Chondrocyte (in vitro differentiated cells): ENCODE results near the gene GSS. TPM values are rescaled to one million over a fixed set of nuclear protein-coding genes. Genes with fewer than 3 reads are reported as not detected.

Experiments used
- DNase-seq: peaks from one replicate; pipeline ENCODE4 v3.0.0; 2021; ENCODE audit warnings: mixed read lengths, low spot score
- H3K27ac Mint-ChIP-seq: one replicate; pipeline ENCODE4 v1.8.0; 2021; ENCODE audit warnings: mild to moderate bottlenecking, moderate library complexity, mixed read lengths; ENCODE audit not compliant: unreplicated experiment
- H3K27me3 Mint-ChIP-seq: 2 replicates; pipeline ENCODE4 v1.8.0; 2021; ENCODE audit warnings: low read depth, mixed read lengths
- H3K36me3 Mint-ChIP-seq: 2 replicates; pipeline ENCODE4 v1.8.0; 2021; ENCODE audit warnings: low read depth, mixed read lengths
- H3K4me1 Mint-ChIP-seq: 2 replicates; pipeline ENCODE4 v1.8.0; 2021; ENCODE audit warnings: low read depth, mild to moderate bottlenecking, mixed read lengths
- H3K4me3 Mint-ChIP-seq: one replicate; pipeline ENCODE4 v1.8.0; 2021; ENCODE audit warnings: mild to moderate bottlenecking, moderate library complexity, mixed read lengths; ENCODE audit not compliant: unreplicated experiment
- H3K9me3 Mint-ChIP-seq: 2 replicates; pipeline ENCODE4 v1.8.0; 2021; ENCODE audit warnings: low read depth, mixed read lengths
- CTCF ChIP-seq: fragments of 200-600 bp; sonication (generic); IDR thresholded peaks from 2 replicates; pipeline ENCODE4 v1.5.0; 2021; ENCODE audit warnings: antibody characterized with exemption, mild to moderate bottlenecking, moderate library complexity
- total RNA-seq: library from RNA; stranded (reverse); gene quantifications from 3 replicates; pipeline ENCODE4 v1.2.1, GENCODE V29; 2021

The GSS gene
- total RNA-seq, 1 donor from 2014 or later, result 57.3 TPM

DNA sequence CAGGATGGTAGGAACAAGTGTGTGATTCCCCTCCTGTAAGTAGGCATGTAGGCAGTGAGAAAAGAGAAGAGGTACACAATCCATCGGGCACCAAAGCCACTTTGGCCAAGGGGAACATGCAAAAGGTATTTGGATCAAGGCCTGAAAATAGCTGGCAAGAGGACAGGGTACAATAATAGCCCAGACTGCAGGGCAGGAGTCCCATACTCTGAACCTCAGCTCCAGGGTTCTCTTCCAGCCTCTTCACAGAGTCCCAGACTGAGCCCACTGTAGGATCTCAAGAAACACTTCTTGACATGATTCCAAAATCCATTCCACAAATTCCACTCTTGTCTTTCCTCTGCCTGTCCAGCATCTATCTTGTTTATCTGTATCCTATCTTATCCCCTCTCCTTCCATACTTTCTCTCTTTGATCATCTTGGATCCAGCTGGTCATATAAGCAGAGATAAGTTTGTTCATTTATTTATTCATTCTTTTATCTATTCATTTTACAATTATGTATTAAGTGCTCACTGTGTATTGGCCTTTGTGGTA is 59.5 kb downstream of the GSS start:
- H3K4me1 Mint-ChIP-seq, result peaks cover 16% of the 10 kb centered on the region
- H3K4me3 Mint-ChIP-seq, result no peak overlapping the region
- no peak overlapping the region for H3K27ac Mint-ChIP-seq
- no peak for TF ChIP-seq CTCF
- no peaks in the 10 kb centered on the region for H3K9me3 Mint-ChIP-seq
- H3K27me3 Mint-ChIP-seq, result no peaks in the 10 kb centered on the region
- H3K36me3 Mint-ChIP-seq, result peaks cover 5% of the 10 kb centered on the region
- no peak for DNase-seq

DNA sequence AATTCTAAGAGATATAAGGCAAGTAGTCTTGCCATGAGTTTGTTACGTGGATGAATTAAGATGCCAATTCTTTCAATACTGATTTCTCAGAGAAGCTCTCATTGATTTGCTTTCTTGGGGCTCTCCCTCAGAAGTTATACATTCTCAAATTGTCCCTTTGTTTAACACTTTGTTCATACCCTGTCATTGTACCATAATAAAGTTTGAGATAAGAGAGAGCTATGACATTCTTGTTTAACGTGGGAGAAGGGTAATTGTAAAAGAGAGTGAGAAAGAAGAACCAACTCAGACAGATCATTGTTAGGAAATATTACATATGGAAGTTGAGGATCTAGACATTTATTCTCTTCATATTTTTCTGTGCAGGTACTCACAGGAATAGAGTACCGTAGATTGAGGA is 60.1 kb downstream of the GSS start:
- Mint-ChIP-seq H3K4me3 (no peak overlapping the region), H3K9me3 (no peaks in the 10 kb centered on the region), H3K36me3 (peaks cover 5% of the 10 kb centered on the region), H3K27me3 (no peaks in the 10 kb centered on the region), H3K27ac (no peak overlapping the region), H3K4me1 (peaks cover 16% of the 10 kb centered on the region)
- no peak for DNase-seq
- TF ChIP-seq CTCF, result no peak

DNA sequence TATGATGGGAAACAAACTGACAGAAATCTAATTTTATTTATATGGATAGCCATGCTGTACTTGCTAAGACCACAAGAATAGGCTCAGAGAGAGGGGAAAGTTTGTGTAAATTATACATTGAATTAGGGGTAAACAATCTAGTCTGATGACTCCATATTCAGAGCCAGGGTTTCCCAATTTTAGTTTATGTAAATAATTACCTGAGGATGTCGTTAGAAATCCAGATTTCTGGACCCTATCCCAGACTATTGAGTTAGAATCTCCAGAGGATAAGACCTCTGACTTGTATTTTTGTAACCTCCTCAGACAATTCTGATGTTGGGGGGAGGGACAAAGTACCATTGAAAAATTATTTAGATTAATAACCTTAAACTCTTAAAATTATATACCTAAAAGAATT is 60.9 kb downstream of the GSS start:
- no peak for TF ChIP-seq CTCF
- Mint-ChIP-seq H3K36me3 (peaks cover 7% of the 10 kb centered on the region), H3K4me1 (peaks cover 12% of the 10 kb centered on the region), H3K4me3 (no peak overlapping the region), H3K27ac (no peak overlapping the region), H3K9me3 (no peaks in the 10 kb centered on the region), H3K27me3 (no peaks in the 10 kb centered on the region)
- no peak for DNase-seq

DNA sequence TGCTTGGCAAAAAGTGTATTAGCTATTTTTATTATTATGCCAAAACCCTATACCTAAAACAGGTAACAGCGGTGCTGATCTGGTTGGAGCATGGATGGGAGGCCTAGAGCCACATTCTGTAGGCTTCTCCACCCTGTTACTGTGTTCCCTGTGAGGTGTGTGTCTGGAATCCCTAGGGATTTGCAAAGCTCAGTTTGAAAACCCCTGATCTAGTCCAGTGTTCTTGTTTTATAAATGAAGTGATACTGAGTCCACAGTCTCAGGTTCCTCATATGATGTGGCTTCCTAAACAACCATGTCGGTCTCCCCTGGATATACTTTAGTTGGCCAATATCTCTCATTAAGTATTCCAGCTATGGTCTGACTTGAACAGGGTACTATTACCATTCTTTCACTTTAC is 62.9 kb downstream of the GSS start:
- TF ChIP-seq CTCF, result no peak
- peaks cover 15% of the 10 kb centered on the region for H3K4me1 Mint-ChIP-seq
- H3K27me3 Mint-ChIP-seq, result no peaks in the 10 kb centered on the region
- no peak for DNase-seq
- H3K4me3 Mint-ChIP-seq, result no peak overlapping the region
- peaks cover 16% of the 10 kb centered on the region for H3K36me3 Mint-ChIP-seq
- H3K9me3 Mint-ChIP-seq, result peaks cover 4% of the 10 kb centered on the region
- H3K27ac Mint-ChIP-seq, result no peak overlapping the region

GRCh38 chr20:34891166-34892062 is 64.2 kb downstream of the GSS start:
- peaks cover 16% of the 10 kb centered on the region for H3K36me3 Mint-ChIP-seq
- peaks cover 13% of the 10 kb centered on the region for H3K4me1 Mint-ChIP-seq
- H3K4me3 Mint-ChIP-seq, result no peak overlapping the region
- no peak for TF ChIP-seq CTCF
- no peak overlapping the region for H3K27ac Mint-ChIP-seq
- DNase-seq, result no peak
- H3K9me3 Mint-ChIP-seq, result peaks cover 4% of the 10 kb centered on the region
- H3K27me3 Mint-ChIP-seq, result no peaks in the 10 kb centered on the region
